ENCODE results near the gene GNPTAB. TPM values are rescaled to one million over a fixed set of nuclear protein-coding genes. Genes with fewer than 3 reads are reported as not detected.
"Not testable (repeated sequence)": the region's sequence is repeated elsewhere in the genome, so short reads cannot be mapped to it uniquely, and the experiment has no call there.

GNPTAB gene
- total RNA-seq, 2 experiments from 2014 or later, result 19.6 to 20.2 TPM

DNA sequence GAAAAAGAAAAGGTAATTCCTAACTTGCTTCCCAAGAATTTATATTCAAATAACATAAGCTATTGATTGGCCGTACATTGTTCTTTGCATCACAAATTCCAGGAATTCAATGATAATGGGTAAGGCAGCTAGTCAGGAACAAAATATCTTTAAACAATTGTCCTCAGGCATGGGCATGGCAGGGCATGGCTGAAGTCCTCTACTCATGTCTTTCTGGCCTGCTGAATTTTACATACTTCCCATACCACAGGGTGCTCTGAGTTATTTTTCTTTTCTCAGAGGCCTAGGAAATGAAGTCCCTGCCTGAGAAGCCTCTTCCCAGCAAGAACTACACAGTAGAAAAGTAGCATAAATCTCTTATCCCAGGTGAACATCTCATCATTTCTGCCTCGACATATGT lies 31.5 kb upstream of the GNPTAB start:
- peaks cover 4% of the 10 kb centered on the region for H3K27me3 Mint-ChIP-seq
- H3K9me3 Mint-ChIP-seq, result peaks cover 11% of the 10 kb centered on the region
- intact Hi-C loops (cut with micrococcal nuclease), result no loop called here
- no peak overlapping the region for H3K4me3 Mint-ChIP-seq
- H3K4me1 Mint-ChIP-seq (ENCODE audit: low read depth), result peaks cover 28% of the 10 kb centered on the region
- CTCF ChIA-PET, result interaction anchor here (2.3 kb wide), 1 partner anchor 22 kb away, joined by 6 read pairs; no protein-coding TSS in a partner anchor
- DNase-seq, result no peak
- peaks cover 4% of the 10 kb centered on the region for H3K36me3 Mint-ChIP-seq
- no peak overlapping the region for H3K27ac Mint-ChIP-seq
- POLR2A ChIA-PET, result no interaction called here

DNA sequence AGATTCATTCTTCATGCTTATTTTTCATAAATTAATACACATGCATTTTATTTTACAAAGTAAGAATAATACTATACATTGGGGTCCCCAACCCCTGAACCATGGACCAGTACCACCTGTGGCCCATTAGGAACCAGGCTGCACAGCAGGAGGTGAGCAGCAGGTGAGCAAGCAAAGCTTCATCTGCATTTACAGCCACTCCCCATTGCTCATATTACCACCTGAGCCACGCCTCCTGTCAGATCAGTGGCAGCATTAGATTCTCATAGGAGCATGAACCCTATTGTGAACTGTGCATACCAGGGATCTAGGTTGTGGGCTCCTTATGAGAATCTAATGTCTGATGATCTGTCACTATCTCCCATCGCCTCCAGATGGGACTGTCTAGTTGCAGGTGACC lies 30.9 kb upstream of the GNPTAB start:
- H3K4me3 Mint-ChIP-seq; H3K36me3 Mint-ChIP-seq; intact Hi-C loops (cut with micrococcal nuclease); H3K27ac Mint-ChIP-seq; DNase-seq; H3K27me3 Mint-ChIP-seq; POLR2A ChIA-PET: not testable (repeated sequence)
- CTCF ChIA-PET, result interaction anchor here (1.8 to 2.3 kb wide), 2 partner anchors 21 to 30 kb away, joined by 6 to 8 read pairs; partner anchors contain the start of gene GNPTAB
- H3K4me1 Mint-ChIP-seq (ENCODE audit: low read depth), result peaks cover 28% of the 10 kb centered on the region
- peaks cover 11% of the 10 kb centered on the region for H3K9me3 Mint-ChIP-seq

- Mint-ChIP-seq H3K9me3 (peaks cover 2% of the 10 kb centered on the region), H3K4me3 (no peak overlapping the region), H3K27me3 (peaks cover 3% of the 10 kb centered on the region), H3K36me3 (peaks cover 1% of the 10 kb centered on the region), H3K27ac (peak overlapping the region; percentile 26), H3K4me1 (ENCODE audit: low read depth) (peaks cover 23% of the 10 kb centered on the region)
- CTCF ChIA-PET, result interaction anchor here (1.8 to 2.3 kb wide), 2 partner anchors 20 to 29 kb away, joined by 6 to 8 read pairs; partner anchors contain the start of gene GNPTAB
- intact Hi-C loops (cut with micrococcal nuclease), result loop anchor here (1.0 to 5.0 kb wide), 3 partner anchors 17 to 197 kb away; partner anchors contain the start of gene DRAM1
- POLR2A ChIA-PET, result no interaction called here
- no peak for DNase-seq
These were observed 29.2 kb upstream of the GNPTAB start for GRCh38 chr12:101859664-101860607.

DNA sequence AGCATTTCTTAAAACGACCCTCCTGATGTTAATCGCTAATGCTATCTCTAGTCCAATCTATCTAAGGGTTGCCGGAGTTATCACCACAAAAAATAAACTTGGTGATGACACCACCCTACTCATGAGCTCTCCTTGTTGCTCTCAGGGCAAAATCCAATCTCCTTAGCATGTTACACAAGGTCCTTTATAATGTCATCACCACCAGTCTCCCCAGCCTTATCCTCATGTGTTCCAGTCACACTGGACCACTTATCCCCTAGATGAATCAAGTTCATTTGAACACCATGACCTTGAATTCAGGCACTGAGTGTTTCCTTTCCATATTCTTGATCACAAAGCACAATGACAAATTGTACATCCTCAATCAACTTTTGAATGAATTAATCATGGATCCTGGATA lies 27.6 kb upstream of the GNPTAB start:
- ChIA-PET POLR2A (no interaction called here), CTCF (no interaction called here)
- peaks cover 23% of the 10 kb centered on the region for H3K4me1 Mint-ChIP-seq (ENCODE audit: low read depth)
- H3K4me3 Mint-ChIP-seq, result no peak overlapping the region
- H3K36me3 Mint-ChIP-seq, result no peaks in the 10 kb centered on the region
- no peak for DNase-seq
- intact Hi-C loops (cut with micrococcal nuclease), result loop anchor here (5.0 kb wide), 1 partner anchor 199 kb away; no protein-coding TSS in a partner anchor
- H3K9me3 Mint-ChIP-seq, result no peaks in the 10 kb centered on the region
- H3K27me3 Mint-ChIP-seq, result peaks cover 2% of the 10 kb centered on the region
- no peak overlapping the region for H3K27ac Mint-ChIP-seq

GRCh38 chr12:101857043-101857558 lies 26.3 kb upstream of the GNPTAB start:
- no peak for DNase-seq
- Mint-ChIP-seq H3K27me3 (no peaks in the 10 kb centered on the region), H3K4me1 (ENCODE audit: low read depth) (peaks cover 23% of the 10 kb centered on the region), H3K27ac (no peak overlapping the region), H3K9me3 (no peaks in the 10 kb centered on the region), H3K36me3 (no peaks in the 10 kb centered on the region), H3K4me3 (no peak overlapping the region)
- intact Hi-C loops (cut with micrococcal nuclease), result loop anchor here (5.0 kb wide), 1 partner anchor 200 kb away; no protein-coding TSS in a partner anchor
- ChIA-PET POLR2A (no interaction called here), CTCF (no interaction called here)

DNA sequence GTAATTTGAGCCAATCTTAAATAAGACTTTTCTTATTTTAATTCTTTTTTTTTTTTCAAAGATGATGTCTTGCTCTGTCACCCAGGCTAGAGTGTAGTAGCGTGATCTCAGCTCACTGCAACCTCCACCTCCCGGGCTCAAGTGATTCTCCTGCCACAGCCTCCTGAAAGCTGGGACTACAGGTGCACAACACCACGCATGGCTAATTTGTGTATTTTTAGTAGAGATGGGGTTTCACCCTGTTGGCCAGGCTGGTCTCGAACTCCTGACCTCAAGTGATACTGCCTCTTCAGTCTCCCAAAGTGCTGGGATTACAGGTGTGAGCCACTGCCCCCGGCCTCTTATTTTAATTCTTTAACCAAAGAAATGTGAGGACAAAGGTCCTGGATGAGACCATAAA lies 25.9 kb upstream of the GNPTAB start:
- POLR2A ChIA-PET, DNase-seq, H3K27ac Mint-ChIP-seq, H3K36me3 Mint-ChIP-seq, H3K27me3 Mint-ChIP-seq, H3K4me3 Mint-ChIP-seq, H3K9me3 Mint-ChIP-seq: not testable (repeated sequence)
- intact Hi-C loops (cut with micrococcal nuclease), result loop anchor here (5.0 kb wide), 1 partner anchor 201 kb away; no protein-coding TSS in a partner anchor
- CTCF ChIA-PET, result interaction anchor here (0.7 to 1.1 kb wide), 2 partner anchors 16 to 26 kb away, joined by 4 to 6 read pairs; partner anchors contain the start of gene GNPTAB
- H3K4me1 Mint-ChIP-seq (ENCODE audit: low read depth), result peaks cover 23% of the 10 kb centered on the region

DNA sequence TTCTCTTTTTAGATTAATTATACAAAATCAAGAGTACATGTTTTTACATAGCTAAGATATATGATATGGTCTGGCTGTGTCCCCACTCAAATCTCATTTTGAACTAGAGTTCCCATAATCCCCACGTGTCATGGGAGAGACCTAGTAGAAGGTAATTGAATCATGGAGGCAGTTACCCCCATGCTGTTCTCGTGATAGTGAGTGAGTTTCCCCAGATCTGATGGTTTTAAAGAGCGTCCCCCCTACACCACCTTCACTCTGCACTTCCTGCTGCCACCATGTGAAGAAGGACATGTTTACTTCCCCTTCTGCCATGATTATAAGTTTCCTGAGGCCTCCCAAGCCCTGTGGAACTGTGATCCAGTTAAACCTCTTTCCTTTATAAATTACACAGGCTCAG lies 25.2 kb upstream of the GNPTAB start:
- ChIA-PET CTCF (interaction anchor here (0.7 to 1.1 kb wide), 3 partner anchors 16 to 185 kb away, joined by 3 to 6 read pairs (median 4); partner anchors contain the start of gene GNPTAB), POLR2A (no interaction called here)
- no peaks in the 10 kb centered on the region for H3K27me3 Mint-ChIP-seq
- intact Hi-C loops (cut with micrococcal nuclease), result loop anchor here (5.0 kb wide), 1 partner anchor 201 kb away; no protein-coding TSS in a partner anchor
- H3K36me3 Mint-ChIP-seq, result no peaks in the 10 kb centered on the region
- no peaks in the 10 kb centered on the region for H3K9me3 Mint-ChIP-seq
- H3K27ac Mint-ChIP-seq, result no peak overlapping the region
- no peak overlapping the region for H3K4me3 Mint-ChIP-seq
- peaks cover 22% of the 10 kb centered on the region for H3K4me1 Mint-ChIP-seq (ENCODE audit: low read depth)
- DNase-seq, result no peak

GRCh38 chr12:101855364-101855884 lies 24.7 kb upstream of the GNPTAB start:
- Mint-ChIP-seq H3K9me3 (no peaks in the 10 kb centered on the region), H3K4me1 (ENCODE audit: low read depth) (peaks cover 20% of the 10 kb centered on the region), H3K27ac (no peak overlapping the region), H3K4me3 (no peak overlapping the region), H3K36me3 (no peaks in the 10 kb centered on the region), H3K27me3 (no peaks in the 10 kb centered on the region)
- intact Hi-C loops (cut with micrococcal nuclease), result loop anchor here (5.0 kb wide), 1 partner anchor 202 kb away; no protein-coding TSS in a partner anchor
- POLR2A ChIA-PET, result interaction anchor here (0.5 kb wide), 1 partner anchor 43 kb away, joined by 3 read pairs; no protein-coding TSS in a partner anchor
- DNase-seq, result no peak
- CTCF ChIA-PET, result interaction anchor here (0.7 to 1.1 kb wide), 2 partner anchors 15 to 185 kb away, joined by 3 to 6 read pairs; no protein-coding TSS in a partner anchor

GRCh38 chr12:101854747-101855146 lies 24.0 kb upstream of the GNPTAB start:
- Mint-ChIP-seq H3K9me3 (no peaks in the 10 kb centered on the region), H3K4me3 (no peak overlapping the region), H3K27ac (no peak overlapping the region), H3K36me3 (no peaks in the 10 kb centered on the region), H3K27me3 (no peaks in the 10 kb centered on the region), H3K4me1 (ENCODE audit: low read depth) (peaks cover 15% of the 10 kb centered on the region)
- no peak for DNase-seq
- ChIA-PET POLR2A (no interaction called here), CTCF (no interaction called here)
- intact Hi-C loops (cut with micrococcal nuclease), result loop anchor here (5.0 kb wide), 1 partner anchor 203 kb away; no protein-coding TSS in a partner anchor

DNA sequence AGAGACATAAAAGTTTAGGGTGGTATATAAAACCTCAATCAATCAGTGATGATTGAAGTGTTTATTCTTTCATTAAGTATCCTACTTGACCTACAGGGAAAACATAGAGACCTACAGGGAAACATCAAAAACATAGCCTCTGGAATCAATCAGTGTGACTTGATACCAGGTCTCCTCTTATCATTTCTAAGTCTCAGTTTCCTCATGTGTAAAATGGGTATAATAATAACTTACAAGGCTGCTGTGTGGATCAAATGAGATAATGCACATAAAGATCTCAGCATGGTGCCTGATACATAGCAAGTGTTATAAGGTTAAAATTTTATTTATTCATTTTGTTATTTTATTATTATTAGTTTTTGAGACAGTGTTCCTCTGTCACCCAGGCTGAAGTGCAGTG lies 22.2 kb upstream of the GNPTAB start:
- no peak overlapping the region for H3K4me3 Mint-ChIP-seq
- intact Hi-C loops (cut with micrococcal nuclease), result no loop called here
- peaks cover 6% of the 10 kb centered on the region for H3K4me1 Mint-ChIP-seq (ENCODE audit: low read depth)
- H3K27me3 Mint-ChIP-seq, result no peaks in the 10 kb centered on the region
- no peak for DNase-seq
- no peaks in the 10 kb centered on the region for H3K9me3 Mint-ChIP-seq
- POLR2A ChIA-PET, result no interaction called here
- H3K36me3 Mint-ChIP-seq, result no peaks in the 10 kb centered on the region
- CTCF ChIA-PET, result interaction anchor here (0.7 kb wide), 1 partner anchor 14 kb away, joined by 3 read pairs; no protein-coding TSS in a partner anchor
- no peak overlapping the region for H3K27ac Mint-ChIP-seq

DNA sequence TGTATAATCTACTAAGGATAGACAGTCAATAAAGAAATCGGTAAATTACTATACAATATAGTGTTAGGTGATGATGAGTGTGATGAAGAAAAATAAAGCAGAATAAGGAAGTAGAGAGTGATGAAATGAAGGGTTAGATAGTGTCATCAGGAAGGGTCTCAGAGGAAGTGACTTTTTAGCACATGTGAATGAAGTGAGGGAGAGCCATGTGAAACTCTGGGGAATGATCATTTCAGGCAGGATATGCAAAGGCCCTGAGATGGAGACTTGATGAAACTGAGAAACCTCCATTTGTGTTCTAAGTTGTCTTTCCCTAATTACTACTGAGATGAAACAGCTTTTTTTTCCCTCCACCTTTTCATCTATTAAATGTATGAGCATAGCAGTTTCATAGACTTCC lies 19.4 kb upstream of the GNPTAB start:
- Mint-ChIP-seq H3K36me3 (no peaks in the 10 kb centered on the region), H3K4me1 (ENCODE audit: low read depth) (peaks cover 6% of the 10 kb centered on the region), H3K27me3 (no peaks in the 10 kb centered on the region), H3K27ac (no peak overlapping the region), H3K9me3 (no peaks in the 10 kb centered on the region), H3K4me3 (no peak overlapping the region)
- ChIA-PET CTCF (interaction anchor here (0.9 kb wide), 1 partner anchor 10 kb away, joined by 5 read pairs; no protein-coding TSS in a partner anchor), POLR2A (interaction anchor here (0.6 kb wide), 1 partner anchor 71 kb away, joined by 3 read pairs; no protein-coding TSS in a partner anchor)
- intact Hi-C loops (cut with micrococcal nuclease), result no loop called here
- no peak for DNase-seq

- Mint-ChIP-seq H3K36me3 (no peaks in the 10 kb centered on the region), H3K27me3 (no peaks in the 10 kb centered on the region), H3K4me1 (ENCODE audit: low read depth) (peaks cover 5% of the 10 kb centered on the region), H3K9me3 (no peaks in the 10 kb centered on the region), H3K4me3 (no peak overlapping the region), H3K27ac (no peak overlapping the region)
- ChIA-PET POLR2A (no interaction called here), CTCF (interaction anchor here (1.5 to 1.8 kb wide), 2 partner anchors 7 to 16 kb away, joined by 5 to 6 read pairs; partner anchors contain the start of gene GNPTAB)
- DNase-seq, result no peak
- intact Hi-C loops (cut with micrococcal nuclease), result no loop called here
These were observed 16.6 kb upstream of the GNPTAB start for GRCh38 chr12:101847325-101847724.

All from activated CD4-positive, alpha-beta memory T cell treated with anti-CD3 and anti-CD28 coated beads for 36 hours (primary cell).